GM18507 (cell line): ENCODE data around the gene ZFAND2B.
"Not testable (repeated sequence)": the region's sequence is repeated elsewhere in the genome, so short reads cannot be mapped to it uniquely, and the experiment has no call there.

Source experiments
- DNase-seq: peaks from one replicate; pipeline ENCODE4 v3.0.0; 2011; ENCODE audit warnings: low read depth; ENCODE audit not compliant: insufficient read length; ENCODE audit errors: extremely low spot score
- FAIRE-seq: peaks from 2 replicates; lab custom pipeline; 2011; peaks lifted over from hg19 to GRCh38; lab: Jason Lieb, UNC

Gene ZFAND2B

GRCh38 chr2:219200502-219201326 lies 5.9 kb upstream of the ZFAND2B start:
- not testable (repeated sequence) for FAIRE-seq, DNase-seq

- DNase-seq, FAIRE-seq: not testable (repeated sequence)
Measured at GRCh38 chr2:219201331-219201730, 5.3 kb upstream of the ZFAND2B start.

- FAIRE-seq = no peak
- DNase-seq = no peak
Measured at GRCh38 chr2:219204425-219205164, 2.0 kb upstream of the ZFAND2B start.

GRCh38 chr2:219205165-219205538 lies 1.4 kb upstream of the ZFAND2B start:
- FAIRE-seq = no peak
- no peak for DNase-seq

- FAIRE-seq (no peak), DNase-seq (no peak)
Measured at GRCh38 chr2:219205981-219206327, 628 bp upstream of the ZFAND2B start.

- FAIRE-seq (no peak), DNase-seq (no peak)
Measured at GRCh38 chr2:219207134-219207883, 727 bp downstream of the ZFAND2B start.

GRCh38 chr2:219207884-219208740 lies 1.5 kb downstream of the ZFAND2B start:
- FAIRE-seq = no peak
- no peak for DNase-seq

- no peak for DNase-seq
Measured at GRCh38 chr2:219209236-219210195, 2.9 kb downstream of the ZFAND2B start.

GRCh38 chr2:219210196-219210885 lies 3.8 kb downstream of the ZFAND2B start:
- DNase-seq (no peak), FAIRE-seq (no peak)

More at GRCh38 chr2:219209236-219210195, 2.9 kb downstream of the ZFAND2B start:
- FAIRE-seq = no peak

- DNase-seq (no peak), FAIRE-seq (no peak)
Measured at GRCh38 chr2:219210886-219211362, 4.3 kb downstream of the ZFAND2B start.

GRCh38 chr2:219213026-219213415 lies 6.4 kb downstream of the ZFAND2B start:
- no peak for FAIRE-seq
- no peak for DNase-seq

- FAIRE-seq = no peak
- no peak for DNase-seq
Measured at GRCh38 chr2:219213486-219214071, 7.0 kb downstream of the ZFAND2B start.

GRCh38 chr2:219214141-219214540 lies 7.6 kb downstream of the ZFAND2B start:
- DNase-seq (no peak), FAIRE-seq (no peak)

- DNase-seq (no peak), FAIRE-seq (no peak)
Measured at GRCh38 chr2:219214786-219215185, 8.2 kb downstream of the ZFAND2B start.

GRCh38 chr2:219215871-219216534 lies 9.4 kb downstream of the ZFAND2B start:
- FAIRE-seq = no peak

GRCh38 chr2:219216535-219216915 lies 9.9 kb downstream of the ZFAND2B start:
- FAIRE-seq (no peak), DNase-seq (no peak)

More at GRCh38 chr2:219215871-219216534, 9.4 kb downstream of the ZFAND2B start:
- no peak for DNase-seq
